PFSK-1 (cell line): Measurements from ENCODE around the gene KLF9.

Source experiments
- POLR2AphosphoS5 ChIP-seq: IDR thresholded peaks from 2 replicates; pipeline ENCODE4 v1.6.1; 2012; ENCODE audit warnings: low read depth, mild to moderate bottlenecking, control low read depth, low read length, moderate library complexity
- REST ChIP-seq, 2 experiments: IDR thresholded peaks; 2 replicates each; pipeline versions ENCODE4 v1.6.1 to v1.8.0; 2011 to 2012; ENCODE audit warnings: low read depth in 2 of 2, low read length in 2 of 2, control low read depth in 1 of 2, inconsistent platforms in 1 of 2, mild to moderate bottlenecking in 1 of 2, moderate library complexity in 1 of 2; ENCODE audit not compliant: insufficient read depth in 1 of 2
- SIN3A ChIP-seq: IDR thresholded peaks from 2 replicates; pipeline ENCODE4 v1.6.1; 2012; ENCODE audit warnings: mild to moderate bottlenecking, low read length, moderate library complexity, borderline replicate concordance; ENCODE audit not compliant: insufficient read depth
- TAF1 ChIP-seq: IDR thresholded peaks from 2 replicates; pipeline ENCODE4 v1.6.1; 2012; ENCODE audit warnings: low read length, control low read depth, borderline replicate concordance; ENCODE audit not compliant: insufficient read depth

DNA sequence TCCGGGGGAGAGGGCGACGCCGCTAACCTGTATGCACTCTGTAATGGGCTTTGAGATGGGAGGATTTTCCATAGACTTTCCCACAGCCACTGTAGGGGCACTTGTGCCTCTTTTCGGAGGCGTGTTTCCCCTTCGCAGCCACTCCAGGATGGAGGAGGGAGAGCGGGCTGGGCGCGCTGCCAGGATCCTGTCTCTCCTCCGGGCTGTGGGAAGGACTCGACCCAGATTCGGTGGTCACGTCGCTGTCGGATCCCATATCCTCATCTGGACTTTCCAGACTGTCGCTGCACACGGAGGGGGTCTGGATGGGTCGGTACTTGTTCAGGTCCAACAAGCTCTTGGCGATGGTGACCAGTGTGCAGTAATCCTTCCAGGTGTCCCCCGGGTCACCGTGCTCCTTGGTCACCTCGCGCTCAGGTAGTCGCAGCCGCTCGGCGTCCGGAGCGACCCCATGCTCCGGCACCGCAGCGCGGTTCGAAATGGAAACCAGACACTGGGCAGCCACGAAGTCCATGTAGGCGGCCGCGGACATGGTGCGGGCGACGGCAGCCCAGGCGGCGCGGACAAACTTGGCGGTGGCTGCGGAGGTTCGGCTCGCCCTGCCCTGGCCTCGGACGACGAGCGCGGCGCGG lies 1.5 kb downstream of the KLF9 start:
- TF ChIP-seq POLR2AphosphoS5 (no peak; the same call in 1 of the 2 replicates), REST (IDR thresholded peaks at IDR 0.05; ENCODE audit: insufficient read depth in 1 of 2, low read depth in 2 of 2, low read length in 2 of 2) (no peak), TAF1 (no peak), SIN3A (peak; percentile 64; the same call in 1 of the 2 replicates)
